K562 (cell line): Measurements from ENCODE around the gene PRKCB.

Experiments
- ARID3A ChIP-seq: IDR thresholded peaks from 2 replicates; pipeline ENCODE4 v1.6.1; 2012; ENCODE audit warnings: low read depth, low read length, improper control_type of control experiment, borderline replicate concordance
- CHCHD3 ChIP-seq: fragments of 250-450 bp; sonication (Bioruptor Pico); IDR thresholded peaks from 2 replicates; pipeline ENCODE4 v2.1.2; 2022; ENCODE audit warnings: mild to moderate bottlenecking
- CTCF ChIP-seq, 3 experiments: IDR thresholded peaks in 2 of 3; conservative IDR thresholded peaks in 1 of 3; 2 replicates each; pipeline ENCODE4 v1.5.1; 2011 to 2012; ENCODE audit warnings: low read length in 3 of 3, mild to moderate bottlenecking in 3 of 3, control low read depth in 2 of 3, improper control_type of control experiment in 1 of 3, inconsistent platforms in 1 of 3, low read depth in 1 of 3, mixed read lengths in 1 of 3, moderate library complexity in 1 of 3; ENCODE audit not compliant: insufficient read depth in 2 of 3
- FOSL1 ChIP-seq: fragments of 200-800 bp; sonication (Bioruptor generic); conservative IDR thresholded peaks from 2 replicates; pipeline ENCODE4 v1.6.1; 2016; ENCODE audit warnings: missing genetic modification characterization, missing compliant biosample characterization
- HNRNPK ChIP-seq: fragments of 200-400 bp; formaldehyde crosslinking; IDR thresholded peaks from one replicate; pipeline ENCODE4 v1.6.1; 2018; ENCODE audit warnings: mild to moderate bottlenecking, low read depth, low read length; ENCODE audit not compliant: poor library complexity, severe bottlenecking
- POLR3G ChIP-seq: IDR thresholded peaks from 2 replicates; pipeline ENCODE4 v1.6.1; 2011; ENCODE audit not compliant: insufficient read length, insufficient replicate concordance; ENCODE audit errors: extremely low read depth
- RFX5 ChIP-seq: IDR thresholded peaks from 2 replicates; pipeline ENCODE4 v1.6.1; 2011; ENCODE audit warnings: low read depth, mild to moderate bottlenecking, improper control_type of control experiment, low read length
- TGIF2 ChIP-seq: sonication (generic); formaldehyde crosslinking; IDR thresholded peaks from 2 replicates; pipeline ENCODE4 v1.8.1; 2022; ENCODE audit warnings: mild to moderate bottlenecking, missing genetic modification reagents, moderate library complexity
- WHSC1 ChIP-seq: IDR thresholded peaks from one replicate; pipeline ENCODE4 v1.6.1; 2012; ENCODE audit warnings: low read length, control low read depth, inconsistent platforms
- XRCC5 ChIP-seq: fragments of 200-400 bp; formaldehyde crosslinking; IDR thresholded peaks from 2 replicates; pipeline ENCODE4 v1.6.1; 2017; ENCODE audit warnings: low read depth, mild to moderate bottlenecking, low read length
- ZBTB17 ChIP-seq: fragments of 450-650 bp; formaldehyde crosslinking; IDR thresholded peaks from 2 replicates; pipeline ENCODE4 v1.4.0; 2020; ENCODE audit warnings: mild to moderate bottlenecking
- ZNF311 ChIP-seq: fragments of 250-450 bp; sonication (Bioruptor Pico); IDR thresholded peaks from 2 replicates; pipeline ENCODE4 v1.4.0; 2020; ENCODE audit warnings: mild to moderate bottlenecking, moderate library complexity
- ZNF75A ChIP-seq: fragments of 450-650 bp; formaldehyde crosslinking; IDR thresholded peaks from 2 replicates; pipeline ENCODE4 v1.4.0; 2020; ENCODE audit warnings: mild to moderate bottlenecking

- TF ChIP-seq ZNF311 (CRISPR knock-in tag) = no peak
- no peak for TF ChIP-seq ARID3A
- no peak for TF ChIP-seq TGIF2
- TF ChIP-seq ZNF75A (CRISPR knock-in tag) = no peak
- no peak for TF ChIP-seq ZBTB17 (CRISPR knock-in tag)
- no peak for TF ChIP-seq WHSC1
- TF ChIP-seq XRCC5 = no peak
- TF ChIP-seq POLR3G = no peak
- TF ChIP-seq CTCF (IDR thresholded peaks at IDR 0.05 in 2 of 3, conservative IDR thresholded peaks at IDR 0.05 in 1 of 3; ENCODE audit: insufficient read depth in 2 of 3, low read depth in 1 of 3, low read length in 3 of 3) = no peak
- TF ChIP-seq FOSL1 (tag) = no peak
- TF ChIP-seq RFX5 = no peak
- no peak for TF ChIP-seq HNRNPK
- no peak for TF ChIP-seq CHCHD3 (CRISPR knock-in tag)
These were observed 44.1 kb downstream of the PRKCB start for GRCh38 chr16:23879735-23880373.
